D341Med (cell line): ENCODE results near the gene GUCY2F.

Experiments used
- DNase-seq: peaks from one replicate; pipeline ENCODE4 v3.0.0; 2012; ENCODE audit warnings: low spot score

GUCY2F gene

DNA sequence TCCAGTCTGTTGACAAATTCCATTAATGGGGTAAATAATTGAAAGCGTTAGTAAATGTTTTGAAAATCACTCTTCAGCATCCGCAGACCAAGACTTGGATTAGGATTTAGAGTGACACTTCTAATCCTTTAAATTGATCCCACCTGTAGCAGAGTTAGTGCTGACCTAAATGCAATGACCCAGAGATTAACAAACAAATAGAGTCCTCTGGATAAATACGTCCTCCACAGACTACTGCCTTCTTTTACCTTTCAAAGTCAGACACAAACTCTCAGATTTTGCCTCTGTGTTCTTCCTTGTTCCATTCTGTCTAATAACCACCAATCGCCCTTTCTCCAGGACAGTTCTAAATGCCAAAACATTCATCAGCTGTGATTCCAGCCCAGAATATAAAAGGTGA is at the start of gene GUCY2F:
GUCY2F (minus strand) TSS at position 101 of the 400 bp plus-strand sequence. CDS start 6,150 bp downstream, outside the sequence.
- DNase-seq: no peak

DNA sequence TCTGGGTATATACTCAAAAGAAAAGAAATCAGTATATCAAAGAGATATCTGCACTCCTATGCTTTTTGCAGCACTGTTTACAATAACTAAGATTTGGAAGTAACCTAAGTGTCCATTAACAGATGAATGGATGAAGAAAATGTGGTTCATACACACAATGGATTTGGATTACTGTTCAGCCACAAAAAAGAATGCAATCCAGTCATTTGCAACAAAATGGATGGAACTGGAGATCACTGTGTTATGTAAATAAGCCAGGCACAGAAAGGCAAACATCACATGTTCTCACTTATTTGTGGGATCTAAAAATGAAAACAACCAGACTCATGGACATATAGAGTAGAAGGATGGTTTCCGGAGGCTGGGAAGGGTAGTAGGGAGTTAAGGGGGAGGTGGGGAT is 37.1 kb upstream of the GUCY2F start:
- DNase-seq: no peak

DNA sequence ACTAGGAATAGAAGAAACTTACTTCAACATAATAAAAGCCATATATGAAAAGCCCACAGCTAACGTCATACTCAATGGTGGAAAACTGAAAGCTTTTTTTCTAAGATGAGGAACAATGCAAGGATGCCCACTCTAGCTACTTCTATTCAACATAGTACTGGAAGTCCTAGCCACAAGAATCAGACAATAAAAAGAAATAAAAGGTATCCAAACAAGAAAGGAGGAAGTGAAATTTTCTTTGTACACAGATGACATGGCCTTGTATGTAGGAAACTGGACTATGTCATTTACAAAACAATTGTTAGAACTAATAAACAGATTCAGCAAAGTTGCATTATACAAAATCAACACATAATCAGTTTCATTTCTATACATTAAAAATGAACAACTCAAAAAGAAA is 29.2 kb upstream of the GUCY2F start:
- no peak for DNase-seq

DNA sequence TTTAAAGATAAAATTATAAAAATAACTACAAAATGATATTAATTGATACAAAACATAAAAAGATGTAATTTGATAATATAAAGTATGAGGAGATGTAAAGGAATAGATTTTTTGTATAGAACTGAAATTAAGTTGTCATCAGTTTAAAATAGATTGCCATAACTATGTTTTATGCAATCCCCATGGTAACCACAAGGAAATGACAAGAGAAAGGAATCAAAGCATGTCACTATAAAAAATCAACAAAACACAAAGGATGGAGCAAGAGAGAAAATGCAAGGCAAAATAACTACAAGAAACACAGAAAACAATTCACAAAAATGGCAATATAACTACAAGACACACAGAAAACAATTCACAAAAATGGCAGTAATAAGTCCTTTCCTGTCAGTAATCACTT is 27.0 kb upstream of the GUCY2F start:
- DNase-seq: no peak

DNA sequence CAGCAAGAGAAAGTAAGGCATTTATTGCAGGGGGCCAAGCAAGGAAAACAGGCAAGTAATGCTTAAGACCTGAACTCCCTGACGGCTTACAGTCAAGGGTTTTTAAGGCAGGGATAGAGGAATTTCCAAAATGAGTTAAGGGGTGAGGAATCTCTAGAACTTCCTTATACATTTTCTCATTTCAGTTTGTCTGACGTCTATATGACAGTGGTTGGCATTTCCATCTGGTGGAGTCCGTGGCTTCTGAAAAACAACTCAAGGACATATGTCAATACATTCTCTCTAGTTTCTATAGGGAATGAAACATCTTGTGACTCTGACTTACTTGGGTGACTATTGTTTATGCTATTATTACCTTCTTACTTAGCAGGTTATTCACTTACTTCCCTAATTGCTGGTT is 19.3 kb upstream of the GUCY2F start:
- no peak for DNase-seq

DNA sequence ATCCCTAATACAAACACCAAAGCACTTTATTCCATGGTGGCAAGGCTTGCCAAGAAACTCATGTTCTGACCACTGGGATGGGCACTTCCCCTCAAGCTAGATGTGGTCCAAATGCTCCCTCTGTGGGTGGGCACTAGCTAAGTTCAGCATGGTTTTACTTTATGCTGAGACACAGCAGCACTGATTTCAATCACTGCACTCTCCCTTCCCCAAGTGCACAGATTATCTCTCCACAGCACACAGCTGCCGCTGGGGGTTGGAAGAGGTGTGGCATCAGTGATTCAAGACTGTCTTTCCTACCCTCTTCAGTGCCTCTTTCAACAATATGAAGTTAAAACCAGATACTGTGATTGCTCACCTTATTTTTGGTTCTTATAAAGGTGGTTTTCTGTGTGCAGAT is 16.5 kb upstream of the GUCY2F start:
- no peak for DNase-seq

DNA sequence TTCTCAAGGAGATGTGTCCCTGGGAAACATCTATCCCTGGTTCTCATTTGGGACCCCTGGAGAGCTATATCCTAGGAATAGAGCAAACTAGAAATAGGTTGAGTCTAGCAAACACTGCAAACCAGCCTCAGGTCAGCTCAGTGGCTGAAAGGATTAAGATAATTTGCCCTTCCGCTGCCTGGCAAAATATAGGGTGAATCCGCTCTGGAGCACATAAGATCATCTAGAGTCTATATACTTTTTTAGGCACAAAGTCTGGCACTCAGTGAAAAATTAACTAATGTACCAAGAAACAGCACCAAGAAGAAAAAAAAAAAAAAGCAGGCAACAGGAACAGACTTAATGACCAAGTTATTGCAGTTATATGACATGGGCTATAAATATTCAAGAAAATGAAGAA is 7.3 kb upstream of the GUCY2F start:
- DNase-seq: no peak

DNA sequence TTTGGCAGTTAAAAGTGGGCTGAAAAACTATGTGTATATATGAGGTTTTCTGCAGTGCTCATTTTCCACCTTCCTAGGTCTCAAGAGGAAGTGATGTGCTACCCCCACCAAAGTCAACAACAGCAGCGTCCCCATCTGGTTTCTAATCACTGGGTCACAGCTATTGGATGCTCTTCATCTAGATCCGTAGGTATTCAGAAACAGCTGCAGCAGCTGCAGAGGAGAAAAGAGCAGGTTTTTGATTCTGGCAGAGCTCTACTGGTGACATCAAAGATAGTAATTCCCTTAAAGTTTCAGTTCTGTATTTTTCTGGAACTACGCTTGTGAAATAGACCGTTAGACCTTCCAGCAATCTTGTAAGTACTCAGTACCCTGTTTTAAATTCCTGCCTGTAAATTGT is 5.8 kb upstream of the GUCY2F start:
- DNase-seq: no peak

DNA sequence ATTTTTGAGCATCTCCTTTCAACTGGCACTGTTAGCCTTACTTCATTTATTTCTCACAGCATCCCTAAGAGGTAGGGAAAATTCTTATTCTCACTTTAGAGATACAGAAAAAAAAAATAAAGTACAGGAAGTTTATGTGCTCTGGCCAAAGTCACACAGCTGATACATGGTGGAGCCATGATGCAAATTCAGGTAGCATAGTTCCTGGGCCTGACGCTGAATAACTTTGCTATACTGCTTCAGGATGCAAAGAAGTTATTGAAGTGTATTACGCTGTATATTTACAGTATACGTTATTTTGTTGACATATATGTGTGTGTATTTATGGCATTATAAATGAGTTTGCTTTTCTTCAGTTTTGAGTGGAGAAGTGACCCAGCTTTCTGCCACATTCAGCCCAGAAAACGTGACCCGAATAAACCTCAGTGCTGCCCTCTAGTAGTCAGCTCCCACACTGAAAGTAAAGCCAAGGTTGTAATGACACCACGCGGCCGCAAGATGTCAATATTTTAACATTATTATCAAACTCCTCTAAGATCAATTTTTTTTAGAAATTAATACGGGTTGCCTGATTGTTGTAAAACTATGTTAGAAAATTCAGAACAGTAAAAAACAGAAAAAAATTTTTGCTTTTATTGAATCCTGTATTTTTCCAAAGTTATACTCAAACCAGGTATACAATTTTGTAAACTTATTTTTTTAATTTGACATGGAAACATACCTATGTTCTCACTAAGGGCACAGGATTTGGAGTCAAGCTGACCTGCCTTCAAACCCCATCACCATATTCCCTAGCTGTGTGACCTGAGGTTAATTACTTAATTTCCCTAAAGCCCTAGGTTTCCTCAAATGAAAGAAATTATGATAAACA is 3.8 kb upstream of the GUCY2F start:
- DNase-seq: peak; percentile 59

DNA sequence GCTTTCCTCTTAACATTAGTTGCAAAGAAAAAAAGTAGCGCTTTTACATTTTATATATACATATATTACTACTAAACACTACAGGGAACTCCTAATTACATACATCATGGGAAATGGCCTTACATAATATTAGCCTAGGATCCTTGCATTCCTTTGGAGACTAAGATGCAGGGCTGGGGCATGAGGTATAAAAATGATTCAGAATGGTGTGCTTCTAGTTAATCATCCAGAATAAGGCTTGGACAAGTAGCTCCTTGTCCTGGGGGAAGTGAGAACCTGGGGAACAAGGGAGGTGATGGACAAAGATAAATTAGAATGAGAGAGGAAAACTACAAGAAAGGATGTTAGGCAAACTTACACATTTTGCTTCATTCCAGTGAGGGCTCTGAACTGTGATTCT is 3.0 kb upstream of the GUCY2F start:
- DNase-seq: no peak

DNA sequence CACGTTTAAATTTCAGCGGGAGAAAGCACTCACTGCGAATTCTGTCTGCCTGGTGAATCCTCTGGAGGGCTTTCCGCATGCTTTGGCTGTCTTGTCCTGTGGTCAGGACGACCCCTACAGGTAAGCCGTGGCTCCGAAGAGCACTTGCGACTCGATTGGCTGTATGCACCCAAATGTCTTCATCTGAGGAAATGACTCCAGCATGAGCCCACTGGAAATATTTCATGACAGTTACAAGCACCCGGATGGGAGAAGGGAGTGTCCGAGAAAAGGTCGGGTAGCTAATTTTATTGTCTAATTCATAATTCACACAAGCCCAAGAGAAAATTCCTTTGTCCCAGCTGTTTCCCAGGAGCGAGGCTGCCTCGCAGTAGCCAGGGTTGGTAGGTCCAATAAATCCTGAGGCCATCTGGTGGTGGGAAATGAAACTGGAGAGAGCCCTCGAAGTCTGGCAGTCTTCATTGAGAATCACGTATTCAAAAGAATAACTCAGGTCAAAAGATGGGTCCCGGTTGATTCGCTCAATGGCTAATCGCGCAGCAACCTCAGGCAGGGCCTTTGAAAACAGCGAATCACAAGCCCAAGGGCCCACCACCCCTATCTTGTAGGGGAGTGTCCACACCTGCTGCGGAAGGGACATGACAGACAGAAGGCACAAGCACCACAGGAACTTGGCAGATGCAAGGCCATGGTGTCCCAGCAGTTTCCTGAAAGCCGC is 6.6 kb downstream of the GUCY2F start:
- DNase-seq: peak; percentile 59

DNA sequence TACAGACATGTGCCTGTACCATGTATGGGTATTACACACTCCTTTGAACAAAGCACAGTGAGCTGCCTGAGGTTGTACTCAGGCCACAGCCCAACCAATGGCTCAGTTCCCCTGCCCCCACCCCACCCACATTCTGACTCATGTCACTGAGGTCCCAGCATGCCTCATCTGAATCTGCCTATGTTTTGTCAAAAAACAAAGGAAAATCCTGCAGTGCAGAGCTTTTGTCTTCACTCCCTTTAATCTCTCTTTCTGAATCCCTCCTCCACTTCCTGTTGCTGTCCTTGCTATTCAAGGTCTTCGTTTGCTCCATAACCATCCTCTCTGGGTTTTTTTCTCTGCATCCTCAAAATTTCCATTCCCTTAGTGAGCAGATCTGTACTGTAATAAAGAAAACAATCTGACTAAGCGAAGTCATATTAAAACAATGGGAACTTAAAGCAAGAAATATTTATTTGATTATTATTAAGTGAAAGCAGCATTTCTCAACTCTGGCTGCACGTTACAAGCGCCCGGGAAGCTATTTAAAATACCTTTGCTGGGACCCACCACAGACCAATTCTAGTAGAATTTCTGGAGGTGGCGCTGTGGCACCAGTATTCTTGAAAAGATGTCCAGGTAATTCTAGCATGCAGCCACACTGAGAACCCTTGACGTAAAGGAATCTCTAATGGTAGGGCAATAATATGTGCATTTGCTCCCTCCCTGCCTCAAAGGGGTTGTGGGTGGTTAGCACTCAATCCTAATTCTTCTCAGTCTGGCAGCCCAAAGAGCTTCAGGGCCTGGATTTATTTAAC is 8.7 kb downstream of the GUCY2F start:
- DNase-seq: peak; percentile 18

DNA sequence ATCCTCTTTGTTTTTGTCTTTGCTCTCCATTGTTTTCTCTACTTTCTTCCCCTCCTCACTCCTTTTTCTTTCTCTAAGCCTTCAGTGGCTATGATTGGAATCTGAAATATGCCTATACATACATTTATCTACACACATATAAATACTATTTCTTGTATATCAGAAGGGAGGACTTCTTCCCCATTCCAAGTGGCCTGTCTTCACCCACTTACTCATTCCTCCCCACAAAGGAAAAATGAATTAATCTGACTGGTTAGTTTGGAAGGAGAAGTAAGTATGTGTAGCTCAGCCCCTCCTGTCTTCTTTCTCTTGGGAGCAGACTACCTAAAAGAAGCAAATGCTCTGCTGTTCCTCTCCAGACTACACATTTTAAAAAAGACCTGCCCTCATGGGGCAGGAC is 17.7 kb downstream of the GUCY2F start:
- no peak for DNase-seq

DNA sequence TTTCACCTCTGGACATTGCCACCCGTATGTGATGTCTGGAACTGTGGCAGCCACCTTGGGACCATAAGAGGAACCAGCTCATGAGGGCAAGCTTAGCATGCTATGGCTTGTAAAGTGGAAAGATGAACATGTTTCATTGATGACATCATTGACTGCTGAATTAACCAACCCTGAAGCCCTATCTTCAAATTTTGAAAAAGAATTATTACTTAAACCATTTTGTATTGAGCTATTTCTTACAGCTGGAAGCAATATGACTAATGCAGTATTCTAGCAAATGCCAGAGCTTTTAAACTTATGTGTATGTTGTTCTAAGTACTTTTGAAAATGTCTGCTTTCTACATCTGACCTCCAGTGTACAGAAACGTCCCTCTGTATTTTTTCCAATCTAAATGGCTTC is 18.1 kb downstream of the GUCY2F start:
- no peak for DNase-seq

DNA sequence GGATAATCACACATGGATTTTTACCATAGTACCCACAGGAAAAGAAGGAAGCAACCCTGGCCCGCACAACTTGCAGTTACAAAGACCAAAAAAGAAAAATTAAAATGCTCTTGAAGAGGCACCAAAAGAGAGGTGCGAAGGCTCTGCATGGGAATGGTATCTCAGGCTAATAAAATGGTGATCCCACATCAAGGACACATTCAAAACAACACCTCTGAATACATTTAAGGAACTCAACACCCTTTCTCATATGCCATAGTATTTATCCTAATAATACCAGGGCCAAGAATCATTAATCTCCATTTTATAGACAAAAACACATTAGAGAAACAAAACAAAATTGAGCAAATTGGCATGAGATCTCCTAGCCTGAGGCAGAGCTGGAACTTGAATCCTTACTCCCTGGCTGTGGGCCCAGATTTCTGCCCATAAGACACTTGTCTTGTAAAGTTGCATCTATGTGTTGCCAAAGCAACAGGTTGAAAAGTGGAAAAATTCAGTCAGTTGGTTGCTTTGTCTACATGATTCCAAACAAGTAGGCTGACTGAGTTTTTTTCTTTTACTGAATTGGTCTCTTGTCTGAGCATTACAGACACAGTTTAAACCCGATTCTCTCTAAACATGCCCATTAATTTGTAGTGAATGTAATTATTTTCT is 33.5 kb downstream of the GUCY2F start:
- no peak for DNase-seq

DNA sequence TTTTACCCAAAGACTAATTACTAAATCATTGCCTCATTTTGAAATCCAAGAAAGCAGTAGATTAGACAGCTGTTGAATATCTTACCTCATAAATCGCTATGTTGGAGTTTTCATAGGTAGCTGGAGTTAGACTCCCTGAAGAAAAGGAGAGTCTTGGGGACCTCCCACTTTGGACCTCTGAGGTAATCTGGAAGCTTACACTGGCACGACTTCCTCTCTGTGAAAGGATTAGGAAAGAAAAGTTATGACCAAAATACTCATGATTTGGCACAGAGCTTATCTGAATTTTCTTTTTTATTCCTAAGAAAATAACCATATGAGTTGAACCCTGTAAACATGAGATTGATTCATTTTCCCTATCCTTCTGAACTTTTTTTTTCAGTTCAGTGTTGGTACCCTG is 40.6 kb downstream of the GUCY2F start:
- no peak for DNase-seq

DNA sequence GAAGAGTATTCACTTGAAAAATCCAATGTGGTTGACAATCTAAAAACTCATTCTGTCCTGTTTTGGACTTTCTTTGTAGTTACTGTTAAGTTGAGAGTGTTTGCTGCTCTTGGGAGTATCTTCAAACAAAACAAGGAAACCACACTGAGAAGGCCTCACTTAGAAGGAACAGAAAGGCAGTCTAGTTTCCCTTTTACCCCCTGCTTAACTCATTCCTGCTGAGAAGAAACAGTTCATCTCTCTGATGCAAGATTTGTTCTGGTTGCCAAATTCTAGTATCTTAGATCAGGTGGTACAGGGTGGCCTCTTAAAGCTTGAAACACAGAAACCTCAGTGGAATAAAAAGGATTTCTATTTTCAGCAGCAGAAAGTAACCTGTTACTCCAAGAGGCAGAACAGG is 41.4 kb downstream of the GUCY2F start:
- DNase-seq: no peak

DNA sequence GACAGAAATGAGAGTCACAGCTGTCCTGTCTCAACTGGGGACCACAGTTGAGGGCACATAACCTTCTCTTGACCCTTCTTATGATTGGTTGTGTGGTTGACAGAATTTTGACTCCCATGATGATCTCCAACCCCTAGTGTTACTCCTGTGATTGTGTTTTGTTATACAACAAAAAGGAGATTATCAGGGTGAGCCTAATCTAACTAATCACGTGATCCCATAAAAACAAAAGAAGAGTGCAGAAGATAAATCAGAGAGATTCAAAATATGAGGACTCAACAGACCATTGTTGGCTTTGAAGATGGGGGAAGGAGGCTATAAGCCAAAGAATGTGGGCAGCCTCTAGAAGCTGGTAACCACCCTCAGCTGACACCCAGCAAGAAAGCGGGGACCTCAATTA is 72.7 kb downstream of the GUCY2F start:
- DNase-seq: no peak

DNA sequence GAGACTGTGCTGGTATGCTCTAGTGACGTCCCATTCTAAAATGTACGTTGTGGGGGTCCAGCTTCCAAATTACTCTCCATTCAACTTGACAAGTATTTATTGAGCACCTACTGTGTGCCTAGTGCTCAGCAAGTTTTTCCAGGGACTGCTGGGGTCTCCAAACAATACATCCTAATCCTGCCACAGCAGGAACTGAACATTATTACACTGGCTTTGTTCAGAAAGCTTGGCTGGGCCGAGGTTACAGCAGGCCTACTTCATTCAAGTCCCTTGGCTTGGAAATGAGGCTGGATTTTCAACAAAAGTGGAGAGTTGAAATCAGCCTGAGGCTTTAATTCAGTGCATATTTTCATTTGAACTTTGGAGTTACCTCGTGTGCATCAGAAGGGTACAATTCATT is 78.0 kb downstream of the GUCY2F start:
- DNase-seq: no peak

DNA sequence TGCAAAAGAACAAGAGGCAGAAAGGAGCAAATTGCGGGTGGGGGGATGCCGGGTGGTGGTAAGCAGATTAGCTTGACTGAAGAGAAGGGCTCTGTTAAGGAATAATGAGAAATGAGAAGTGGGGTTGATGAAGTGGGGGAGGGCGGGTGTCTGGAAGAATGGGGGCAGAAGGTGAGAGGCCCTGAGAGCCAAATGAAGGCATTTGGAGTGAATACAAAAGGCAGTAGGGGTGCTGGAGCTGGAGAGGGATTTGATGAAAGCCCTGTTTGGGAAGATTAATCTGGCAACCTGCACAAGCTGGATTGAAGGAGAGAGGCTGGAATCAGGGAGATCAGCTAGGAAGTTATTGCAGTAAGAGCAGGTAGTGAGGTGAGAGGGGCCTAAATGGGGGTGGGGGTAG is 82.1 kb downstream of the GUCY2F start:
- DNase-seq: no peak

DNA sequence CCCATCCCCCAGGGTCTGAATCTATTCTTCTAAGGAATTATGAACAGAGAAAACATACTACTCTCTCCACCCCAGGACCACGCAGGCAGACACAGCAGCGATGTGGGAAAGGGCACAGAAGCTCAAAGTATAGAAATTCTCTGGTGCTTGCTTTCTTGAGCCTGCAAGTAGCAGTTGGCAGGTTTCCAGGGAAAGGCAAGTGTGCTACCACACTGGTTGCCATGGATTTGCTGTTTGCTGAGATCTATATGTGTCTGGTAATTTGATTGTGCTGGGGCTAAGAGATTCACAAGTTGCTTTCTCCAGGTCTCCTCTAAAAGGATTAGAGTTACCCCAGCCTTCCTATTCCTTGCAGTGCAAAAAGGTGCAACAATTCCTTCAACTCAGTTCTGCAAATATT is 83.1 kb downstream of the GUCY2F start:
- no peak for DNase-seq

DNA sequence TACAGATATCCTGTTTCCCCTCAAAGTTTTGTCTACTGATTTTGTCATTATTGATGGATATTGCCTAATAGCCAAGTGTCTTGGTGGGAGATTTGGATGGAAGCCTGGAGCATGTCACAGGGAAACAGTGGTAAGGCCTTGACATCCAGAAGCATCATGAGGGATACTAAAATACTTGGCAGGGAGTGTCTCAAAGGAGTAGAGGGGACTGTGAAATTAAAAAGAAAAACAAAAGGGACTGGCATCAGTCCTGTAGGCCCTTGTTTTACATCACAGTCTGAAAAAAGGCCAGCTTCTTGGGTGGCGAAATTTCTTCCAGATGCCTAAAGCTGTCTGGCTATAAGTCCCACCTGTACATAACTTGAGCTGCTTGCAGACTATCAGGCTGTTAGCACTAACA is 83.8 kb downstream of the GUCY2F start:
- DNase-seq: no peak
